HCT116 (cell line): ENCODE measurements around the gene FBXL13. TPM values are rescaled to one million over a fixed set of nuclear protein-coding genes. Genes with fewer than 3 reads are reported as not detected.
"Not testable (repeated sequence)": the region's sequence is repeated elsewhere in the genome, so short reads cannot be mapped to it uniquely, and the experiment has no call there.

Source experiments
- ATAC-seq: fragments of 200-7000 bp; cut with Tn5 transposase; 2 replicates; pipeline ENCODE4 v1.9.1; 2020; ENCODE audit warnings: mild to moderate bottlenecking, moderate library complexity
- BruUV-seq: library from RNA; stranded (reverse); fragments of 400-500 nt; replicated peaks from 2 replicates; lab custom pipeline; 2021; lab: Mats Ljungman, UMichigan
- CTCF ChIA-PET: fragments of 300-600 bp; sonication (Branson Sonifier 250); formaldehyde crosslinking; loops from one replicate; lab custom pipeline; 2021; ENCODE audit warnings: antibody characterized with exemption; lab: Charles Lee
- POLR2A ChIA-PET: fragments of 300-600, 350-600 bp; sonication (Branson Sonifier 250); formaldehyde crosslinking; loops from one replicate; lab custom pipeline; 2021; ENCODE audit warnings: antibody characterized with exemption; lab: Charles Lee
- RAD21 ChIA-PET, 2 experiments: fragments of 300-600 bp; sonication (Branson Sonifier 250); formaldehyde crosslinking; loops; one replicate each; lab custom pipeline; 2023; ENCODE audit warnings: low total read pairs in 2 of 2; ENCODE audit not compliant: uncharacterized antibody in 2 of 2, unreplicated experiment in 2 of 2, low non-redundant PET in 1 of 2; lab: Charles Lee
- DNase-seq: peaks from one replicate; pipeline ENCODE4 v3.0.0-alpha.2; 2010; ENCODE audit warnings: low read depth, low spot score
- H2AFZ ChIP-seq: fragments of 200-600 bp; shearing (Covaris generic), sonication (generic); 2 replicates; pipeline ENCODE4 v1.6.1; 2017; ENCODE audit warnings: low read depth, mixed run types, mixed read lengths, antibody characterized with exemption, low read length; ENCODE audit not compliant: poor library complexity, severe bottlenecking
- H3K27ac ChIP-seq: 2 replicates; pipeline ENCODE4 v1.5.1; 2012; ENCODE audit warnings: low read depth, low read length
- H3K27me3 ChIP-seq: fragments of 200-600 bp; sonication (generic); 2 replicates; pipeline ENCODE4 v1.6.1; 2016; ENCODE audit warnings: mixed run types, low read length, mixed read lengths; ENCODE audit not compliant: insufficient read depth
- H3K36me3 ChIP-seq, 2 experiments: fragments of 200-500 bp in 1 of 2; fragments of 200-600 bp in 1 of 2; sonication (Bioruptor generic) in 1 of 2; sonication (generic) in 1 of 2; 2 replicates each; pipeline versions ENCODE4 v1.5.1 to v1.6.1; 2014 to 2016; ENCODE audit warnings: low read length in 2 of 2, inconsistent platforms in 1 of 2, mixed read lengths in 1 of 2, mixed run types in 1 of 2; ENCODE audit not compliant: insufficient read depth in 2 of 2, control insufficient read depth in 1 of 2
- H3K4me1 ChIP-seq, 2 experiments: fragments of 200-600 bp in 1 of 2; sonication (generic) in 1 of 2; 2 replicates each; pipeline versions ENCODE4 v1.5.1 to v1.6.1; 2012 to 2017; ENCODE audit warnings: low read length in 2 of 2, inconsistent platforms in 1 of 2, mild to moderate bottlenecking in 1 of 2, mixed read lengths in 1 of 2, mixed run types in 1 of 2, moderate library complexity in 1 of 2; ENCODE audit not compliant: insufficient read depth in 2 of 2, control insufficient read depth in 1 of 2
- H3K4me2 ChIP-seq: fragments of 200-600 bp; sonication (generic); 2 replicates; pipeline ENCODE4 v1.6.1; 2017; ENCODE audit warnings: mixed run types, low read length, mixed read lengths
- H3K4me3 ChIP-seq, 2 experiments: fragments of 200-600 bp in 1 of 2; sonication (generic) in 1 of 2; replicated peaks in 1 of 2; 2 replicates each; pipeline ENCODE4 v1.5.1; 2011 to 2016; ENCODE audit warnings: low read length in 2 of 2, control low read depth in 1 of 2, low read depth in 1 of 2, mild to moderate bottlenecking in 1 of 2, mixed read lengths in 1 of 2, mixed run types in 1 of 2
- H3K79me2 ChIP-seq: fragments of 200-600 bp; sonication (generic); 2 replicates; pipeline ENCODE4 v1.6.1; 2017; ENCODE audit warnings: mild to moderate bottlenecking, mixed run types, low read length, moderate library complexity, mixed read lengths; ENCODE audit not compliant: insufficient read depth
- H3K9ac ChIP-seq: fragments of 200-600 bp; sonication (generic); 2 replicates; pipeline ENCODE4 v1.6.1; 2016; ENCODE audit warnings: low read length, mixed read lengths
- H3K9me2 ChIP-seq: fragments of 200-600 bp; sonication (generic), shearing (Covaris generic); 2 replicates; pipeline ENCODE4 v1.6.1; 2017; ENCODE audit warnings: mixed run types, mild to moderate bottlenecking, moderate library complexity; ENCODE audit not compliant: insufficient read depth
- H3K9me3 ChIP-seq, 2 experiments: fragments of 200-500 bp in 1 of 2; fragments of 200-600 bp in 1 of 2; sonication (Bioruptor generic) in 1 of 2; sonication (generic) in 1 of 2; 2 replicates each; pipeline ENCODE4 v1.6.1; 2014 to 2017; ENCODE audit warnings: low read length in 2 of 2, mixed read lengths in 2 of 2, inconsistent platforms in 1 of 2, low read depth in 1 of 2, mild to moderate bottlenecking in 1 of 2, mixed run types in 1 of 2, moderate library complexity in 1 of 2; ENCODE audit not compliant: control insufficient read depth in 1 of 2, insufficient read depth in 1 of 2
- H4K20me1 ChIP-seq: fragments of 200-600 bp; sonication (generic), shearing (Covaris generic); 2 replicates; pipeline ENCODE4 v1.6.1; 2017; ENCODE audit warnings: mixed run types, mild to moderate bottlenecking, moderate library complexity; ENCODE audit not compliant: insufficient read depth
- CBX3 ChIP-seq: IDR thresholded peaks from 2 replicates; pipeline ENCODE4 v1.6.1; 2012; ENCODE audit warnings: low read depth
- CEBPB ChIP-seq: IDR thresholded peaks from 2 replicates; pipeline ENCODE4 v1.6.1; 2012; ENCODE audit warnings: low read depth
- POLR2A ChIP-seq: IDR thresholded peaks from 2 replicates; pipeline ENCODE4 v1.7.0; 2011; ENCODE audit warnings: borderline replicate concordance; ENCODE audit not compliant: insufficient read depth, insufficient read length; ENCODE audit errors: extremely low read depth
- SRF ChIP-seq: IDR thresholded peaks from 2 replicates; pipeline ENCODE4 v1.6.1; 2012; ENCODE audit warnings: low read depth
- ZFX ChIP-seq: fragments of 450-650 bp; IDR thresholded peaks from 2 replicates; pipeline ENCODE4 v1.6.1; 2017
- intact Hi-C: fragments of 100-400 bp; cut with micrococcal nuclease; formaldehyde crosslinking; loops from 2 replicates; pipeline ENCODE4 v1.10.0; 2022
- total RNA-seq: library from RNA; stranded (reverse); gene quantifications from one replicate; pipeline ENCODE4 v1.2.1, GENCODE V29; 2021; ENCODE audit not compliant: unreplicated experiment

FBXL13 gene
- total RNA-seq, 1 experiment from 2014 or later = 1.0 TPM

DNA sequence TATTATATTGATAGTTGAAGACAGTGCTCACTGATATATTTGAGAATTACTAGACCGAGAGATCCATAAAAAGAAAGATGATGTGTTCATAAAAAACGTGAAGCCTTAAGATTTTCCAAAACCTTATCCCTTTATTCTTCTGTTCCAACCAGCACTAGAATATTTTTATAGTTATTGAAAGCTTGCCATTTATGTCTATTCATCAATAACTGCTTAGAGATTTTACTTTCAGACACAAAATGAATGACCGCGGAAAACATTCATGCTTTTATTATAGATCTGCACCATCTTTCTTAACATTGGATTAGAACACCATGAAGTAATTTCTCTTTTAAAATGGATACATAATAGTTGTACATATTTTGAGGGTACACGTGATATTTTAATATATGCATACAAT lies 77.6 kb downstream of the FBXL13 start:
- Histone ChIP-seq H3K9me3 (no peaks in the 10 kb centered on the region), H3K36me3 (no peaks in the 10 kb centered on the region), H3K4me3 (no peak overlapping the region), H4K20me1 (no peaks in the 10 kb centered on the region), H3K4me1 (peaks cover 22 to 24% of the 10 kb centered on the region in 2 experiments), H3K9me2 (no peaks in the 10 kb centered on the region), H2AFZ (no peak overlapping the region), H3K4me2 (no peak overlapping the region), H3K27me3 (no peaks in the 10 kb centered on the region), H3K79me2 (no peaks in the 10 kb centered on the region), H3K27ac (no peak overlapping the region), H3K9ac (no peak overlapping the region)
- no TSS peak for BruUV-seq
- TF ChIP-seq POLR2A (no peak), SRF (no peak), CBX3 (no peak), CEBPB (no peak), ZFX (no peak)
- DNase-seq = no peak
- ChIA-PET RAD21 (no interaction called here), CTCF (no interaction called here), POLR2A (no interaction called here)
- no peak for ATAC-seq
- intact Hi-C loops = no loop called here

DNA sequence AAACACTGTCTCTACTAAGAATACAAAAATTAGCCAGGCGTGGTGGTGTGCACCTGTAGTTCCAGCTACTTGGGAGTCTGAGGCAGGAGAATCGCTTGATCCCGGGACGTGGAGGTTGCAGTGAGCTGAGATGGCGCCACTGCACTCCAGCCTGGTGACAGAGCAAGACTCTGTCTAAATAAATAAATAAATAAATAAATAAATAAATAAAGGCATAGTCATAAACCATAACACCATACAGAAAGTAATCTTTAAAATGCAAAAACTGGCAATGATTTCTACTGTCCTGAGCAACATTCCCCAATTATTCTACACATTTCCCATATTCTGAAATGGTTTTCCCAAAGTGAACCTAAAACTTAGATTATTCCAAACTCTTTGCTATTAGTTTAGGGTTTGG lies 79.0 kb downstream of the FBXL13 start:
- POLR2A ChIA-PET, CTCF ChIA-PET, H4K20me1 ChIP-seq, H2AFZ ChIP-seq, H3K9ac ChIP-seq, H3K27ac ChIP-seq, ATAC-seq, H3K36me3 ChIP-seq, DNase-seq, H3K27me3 ChIP-seq, H3K4me3 ChIP-seq, H3K4me2 ChIP-seq, H3K79me2 ChIP-seq, H3K9me3 ChIP-seq, H3K9me2 ChIP-seq, intact Hi-C loops, BruUV-seq: not testable (repeated sequence)
- H3K4me1 ChIP-seq = peaks cover 33 to 35% of the 10 kb centered on the region in 2 experiments
- RAD21 ChIA-PET = interaction anchor here in 1 of 2 experiments (0.6 kb wide), 1 partner anchor 76 kb away, joined by 3 read pairs; no protein-coding TSS in a partner anchor
